A549 (cell line): ENCODE results near the gene ZNF701. TPM values are rescaled to one million over a fixed set of nuclear protein-coding genes. Genes with fewer than 3 reads are reported as not detected.

Experiments used
- ATAC-seq, 2 experiments: fragments of 200-7000 bp in 1 of 2; fragments of >200 bp in 1 of 2; cut with Nextera tagmentation in 1 of 2; cut with Tn5 transposase in 1 of 2; 3 replicates each; pipeline versions ENCODE4 v1.8.0 to v1.9.1; 2018 to 2020; ENCODE audit warnings: mild to moderate bottlenecking in 1 of 2, moderate library complexity in 1 of 2
- CTCF ChIA-PET: fragments of 300-600 bp; sonication (Branson Sonifier 250); formaldehyde crosslinking; extraction: SDS; loops from one replicate; lab custom pipeline; 2021; ENCODE audit warnings: antibody characterized with exemption, inconsistent platforms; lab: Yijun Ruan, JAX
- POLR2A ChIA-PET: fragments of 350-600 bp; formaldehyde crosslinking; extraction: SDS; loops from one replicate; lab custom pipeline; 2021; ENCODE audit warnings: antibody characterized with exemption, inconsistent platforms; lab: Yijun Ruan, JAX
- DNase-seq, 2 experiments: peaks; one replicate each; pipeline versions ENCODE4 v3.0.0 to v3.0.0-alpha.2; 2011 to 2016; ENCODE audit warnings: low read depth in 1 of 2, low spot score in 1 of 2
- FAIRE-seq: peaks from 2 replicates; lab custom pipeline; 2011; peaks lifted over from hg19 to GRCh38; lab: Jason Lieb, UNC
- H3K27ac ChIP-seq, 2 experiments: fragments of >200 bp; sonication (Bioruptor Twin); formaldehyde crosslinking; 3 replicates each; pipeline ENCODE4 v1.5.1; 2016 to 2017
- H3K4me1 ChIP-seq: fragments of >200 bp; sonication (Bioruptor Twin); formaldehyde crosslinking; 3 replicates; pipeline ENCODE4 v1.6.1; 2016
- H3K4me2 ChIP-seq: fragments of >200 bp; sonication (Bioruptor Twin); formaldehyde crosslinking; 3 replicates; pipeline ENCODE4 v1.6.1; 2016
- H3K4me3 ChIP-seq: fragments of >200 bp; sonication (Bioruptor Twin); formaldehyde crosslinking; 3 replicates; pipeline ENCODE4 v1.5.1; 2016
- H3K9me3 ChIP-seq: fragments of >200 bp; sonication (Bioruptor Twin); formaldehyde crosslinking; 3 replicates; pipeline ENCODE4 v1.6.1; 2016
- CBX2 ChIP-seq: fragments of 200-600 bp; sonication (generic); IDR thresholded peaks from 2 replicates; pipeline ENCODE4 v1.6.1; 2016; ENCODE audit warnings: low read depth, mild to moderate bottlenecking, borderline replicate concordance
- CBX8 ChIP-seq: fragments of 200-600 bp; sonication (generic); IDR thresholded peaks from 2 replicates; pipeline ENCODE4 v1.6.1; 2016
- CHD2 ChIP-seq: fragments of 150-350 bp; IDR thresholded peaks from 2 replicates; pipeline ENCODE4 v1.6.1; 2014; ENCODE audit warnings: low read length; ENCODE audit not compliant: partially characterized antibody
- E2F6 ChIP-seq: IDR thresholded peaks from 2 replicates; pipeline ENCODE4 v1.6.1; 2012; ENCODE audit warnings: low read depth, borderline replicate concordance
- FOXS1 ChIP-seq: fragments of 250-450 bp; sonication (Bioruptor Pico); IDR thresholded peaks from 2 replicates; pipeline ENCODE4 v1.5.0; 2020; ENCODE audit warnings: mild to moderate bottlenecking, moderate library complexity
- HDAC2 ChIP-seq: fragments of 200-600 bp; sonication (generic); IDR thresholded peaks from 2 replicates; pipeline ENCODE4 v1.6.1; 2016
- HOXA7 ChIP-seq: fragments of 250-450 bp; sonication (Bioruptor Pico); IDR thresholded peaks from 2 replicates; pipeline ENCODE4 v1.5.0; 2020; ENCODE audit warnings: mild to moderate bottlenecking, moderate library complexity
- HOXB5 ChIP-seq: fragments of 250-450 bp; sonication (Bioruptor Pico); IDR thresholded peaks from 2 replicates; pipeline ENCODE4 v1.5.0; 2020; ENCODE audit warnings: mild to moderate bottlenecking, moderate library complexity
- KDM1A ChIP-seq: fragments of 200-600 bp; sonication (generic); IDR thresholded peaks from 2 replicates; pipeline ENCODE4 v1.6.1; 2016; ENCODE audit warnings: low read depth, mild to moderate bottlenecking
- MAZ ChIP-seq: fragments of 150-350 bp; IDR thresholded peaks from 2 replicates; pipeline ENCODE4 v1.6.1; 2014; ENCODE audit warnings: antibody characterized with exemption, low read depth, low read length, borderline replicate concordance
- MYC ChIP-seq: IDR thresholded peaks from 2 replicates; pipeline ENCODE4 v1.6.1; 2012; ENCODE audit warnings: mild to moderate bottlenecking, inconsistent platforms, low read length, improper control_type of control experiment, borderline replicate concordance
- NPAS2 ChIP-seq: fragments of 250-450 bp; sonication (Bioruptor Pico); IDR thresholded peaks from 2 replicates; pipeline ENCODE4 v1.8.0; 2022; ENCODE audit warnings: mild to moderate bottlenecking, moderate library complexity, borderline replicate concordance
- POLR2A ChIP-seq: IDR thresholded peaks from 2 replicates; pipeline ENCODE4 v1.6.1; 2012; ENCODE audit warnings: mild to moderate bottlenecking, low read length
- REST ChIP-seq: fragments of 200-600 bp; sonication (generic); IDR thresholded peaks from 2 replicates; pipeline ENCODE4 v1.6.1; 2016; ENCODE audit warnings: antibody characterized with exemption, mild to moderate bottlenecking, moderate library complexity
- RNF2 ChIP-seq: fragments of 200-600 bp; sonication (generic); IDR thresholded peaks from 2 replicates; pipeline ENCODE4 v1.6.1; 2016; ENCODE audit warnings: low read depth, mild to moderate bottlenecking, antibody characterized with exemption, moderate library complexity, borderline replicate concordance
- SMC3 ChIP-seq: fragments of >200 bp; sonication (Bioruptor Twin); formaldehyde crosslinking; IDR thresholded peaks from 3 replicates; pipeline ENCODE4 v1.6.1; 2018; ENCODE audit warnings: inconsistent platforms
- SREBF2 ChIP-seq: fragments of 450-650 bp; IDR thresholded peaks from 2 replicates; pipeline ENCODE4 v1.6.1; 2014; ENCODE audit warnings: mild to moderate bottlenecking, moderate library complexity
- USF2 ChIP-seq: fragments of 450-650 bp; IDR thresholded peaks from 2 replicates; pipeline ENCODE4 v1.6.1; 2014; ENCODE audit warnings: antibody characterized with exemption
- ZFP36 ChIP-seq: fragments of 450-650 bp; IDR thresholded peaks from 2 replicates; pipeline ENCODE4 v1.6.1; 2014; ENCODE audit warnings: borderline replicate concordance; ENCODE audit not compliant: partially characterized antibody
- ZNF302 ChIP-seq: fragments of 250-450 bp; sonication (Bioruptor Pico); IDR thresholded peaks from 2 replicates; pipeline ENCODE4 v1.9.0; 2021; ENCODE audit warnings: inconsistent platforms, mild to moderate bottlenecking, moderate library complexity
- ZSCAN20 ChIP-seq: fragments of 250-450 bp; sonication (Bioruptor Pico); IDR thresholded peaks from 2 replicates; pipeline ENCODE4 v1.8.0; 2022; ENCODE audit warnings: mild to moderate bottlenecking, moderate library complexity
- WGBS: methylation state at CpG from one replicate; pipeline ENCODE4 v1.1.6; 2017; ENCODE audit errors: missing lambda C conversion rate; 5-methylcytosine and 5-hydroxymethylcytosine counted together
- polyA minus RNA-seq: library from RNA; depleted of rRNA, polyadenylated mRNA; stranded (reverse); fragments of >200 nt; gene quantifications from 2 replicates; pipeline ENCODE4 v1.2.3, GENCODE V29; 2011; rRNA and poly(A)+ RNA removed
- polyA plus RNA-seq, 4 experiments: library from polyadenylated mRNA; depleted of rRNA in 3 of 4; stranded (reverse); fragments of >200 nt; fragmentation: RNase III in 1 of 4; extraction: RNeasy Plus Mini Kit Qiagen cat#74134 plus additional on column Dnase treatment in 1 of 4; gene quantifications; 2 replicates in 3 of 4; 3 replicates in 1 of 4; pipeline ENCODE4 v1.2.3, GENCODE V29; 2011 to 2017
- TF ChIP-seq, protein P1 (sequence below): fragments of 250-450 bp; sonication (Bioruptor Pico); IDR thresholded peaks from 2 replicates; pipeline ENCODE4 v1.5.0; 2020; ENCODE audit warnings: low read depth, mild to moderate bottlenecking, moderate library complexity
- TF ChIP-seq, protein P2 (sequence below): IDR thresholded peaks from 2 replicates; pipeline ENCODE4 v1.6.1; 2012
- TF ChIP-seq, protein P3 (sequence below): fragments of >200 bp; sonication (Bioruptor Twin); formaldehyde crosslinking; IDR thresholded peaks from 3 replicates; pipeline ENCODE4 v1.6.1; 2016

Gene ZNF701
- 0.32 and 0.45 TPM in 2 replicates for polyA plus RNA-seq (2011; rRNA removed)
- 0.08 and 0.10 TPM in 2 replicates for polyA plus RNA-seq (2012; cell fraction: cytosol; rRNA removed)
- polyA plus RNA-seq (2012; cell fraction: nucleus; rRNA removed), result 0.05 and 0.22 TPM in 2 replicates
- 0.12 to 0.28 TPM (median 0.21 TPM) in 3 replicates for polyA plus RNA-seq (2017; fragmentation: RNase III; extraction: RNeasy Plus Mini Kit Qiagen cat#74134 plus additional on column Dnase treatment)
- polyA minus RNA-seq, result 0.50 and 0.54 TPM in 2 replicates

DNA sequence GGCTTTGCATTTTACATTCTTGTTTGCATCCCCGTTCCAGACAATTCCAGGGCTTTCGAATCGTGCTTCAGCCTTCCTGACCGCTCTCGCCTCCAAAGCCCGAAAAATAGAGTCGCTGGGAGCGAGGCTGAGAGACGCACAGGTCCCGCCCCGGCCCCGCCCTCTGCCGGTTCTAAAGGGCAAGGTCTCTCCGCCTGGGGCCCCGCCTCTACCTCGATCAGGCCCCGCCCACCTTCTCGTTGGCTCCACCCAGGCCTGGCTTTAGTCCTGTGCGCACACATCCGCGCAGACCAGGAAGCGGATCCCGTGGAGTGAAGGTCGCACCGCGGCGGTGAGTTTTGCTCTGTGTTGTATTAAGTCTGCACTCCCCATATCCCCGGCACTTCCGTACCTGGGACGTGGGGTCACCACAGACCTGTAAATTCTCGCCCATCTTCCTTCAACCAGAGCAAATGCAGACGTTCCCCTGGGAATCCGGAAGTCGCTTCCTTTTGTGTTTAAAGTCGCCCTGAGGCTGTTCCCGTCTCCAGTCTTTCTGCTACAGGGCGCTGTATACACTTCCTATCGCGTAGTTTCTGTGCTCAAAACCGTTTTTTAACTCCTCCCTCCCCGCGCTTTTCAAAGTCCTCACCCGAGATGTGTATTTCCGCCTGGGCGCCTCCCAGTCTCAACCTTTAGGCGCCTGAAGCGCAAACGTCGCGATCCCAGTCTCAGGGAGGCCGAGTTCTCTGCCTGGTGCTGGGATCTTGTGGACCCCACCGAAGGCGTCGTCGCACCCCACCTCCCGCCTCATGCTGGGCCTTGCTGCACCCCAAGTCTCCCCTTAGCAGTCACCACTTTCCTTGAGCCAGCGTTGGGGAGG lies at the start of gene ZNF701:
Gene ZNF701 (plus strand): TSS at position 288 of the 862 bp plus-strand sequence. CDS start 3,861 bp downstream, outside the sequence.
- CTCF ChIA-PET, result no interaction called here
- Histone ChIP-seq H3K27ac (no peak within 1 kb of the TSS), H3K4me3 (no peak within 1 kb of the TSS), H3K9me3 (peaks cover 70% of the 10 kb centered on the region), H3K4me1 (no peaks in the 10 kb centered on the region), H3K4me2 (no peak within 1 kb of the TSS)
- peak in 1 of 2 experiments; percentile 66; a peak in 3 of 6 replicates for ATAC-seq
- WGBS, result 20% methylated on average over 53 of the region's 57 CpGs
- FAIRE-seq, result no peak
- TF ChIP-seq POLR2A (no peak), NPAS2 (CRISPR knock-in tag) (no peak), REST (no peak), CBX8 (no peak), CBX2 (no peak), KDM1A (no peak), HDAC2 (no peak), ZFP36 (no peak), MYC (no peak), SMC3 (no peak), ZNF302 (CRISPR knock-in tag) (no peak), SREBF2 (no peak), USF2 (no peak), FOXS1 (no peak), HOXA7 (CRISPR knock-in tag) (no peak), HOXB5 (CRISPR knock-in tag) (no peak), RNF2 (no peak)
- TF ChIP-seq, protein P1, sequence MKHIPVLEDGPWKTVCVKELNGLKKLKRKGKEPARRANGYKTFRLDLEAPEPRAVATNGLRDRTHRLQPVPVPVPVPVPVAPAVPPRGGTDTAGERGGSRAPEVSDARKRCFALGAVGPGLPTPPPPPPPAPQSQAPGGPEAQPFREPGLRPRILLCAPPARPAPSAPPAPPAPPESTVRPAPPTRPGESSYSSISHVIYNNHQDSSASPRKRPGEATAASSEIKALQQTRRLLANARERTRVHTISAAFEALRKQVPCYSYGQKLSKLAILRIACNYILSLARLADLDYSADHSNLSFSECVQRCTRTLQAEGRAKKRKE (CRISPR knock-in tag), result no peak
- TF ChIP-seq, protein P2, sequence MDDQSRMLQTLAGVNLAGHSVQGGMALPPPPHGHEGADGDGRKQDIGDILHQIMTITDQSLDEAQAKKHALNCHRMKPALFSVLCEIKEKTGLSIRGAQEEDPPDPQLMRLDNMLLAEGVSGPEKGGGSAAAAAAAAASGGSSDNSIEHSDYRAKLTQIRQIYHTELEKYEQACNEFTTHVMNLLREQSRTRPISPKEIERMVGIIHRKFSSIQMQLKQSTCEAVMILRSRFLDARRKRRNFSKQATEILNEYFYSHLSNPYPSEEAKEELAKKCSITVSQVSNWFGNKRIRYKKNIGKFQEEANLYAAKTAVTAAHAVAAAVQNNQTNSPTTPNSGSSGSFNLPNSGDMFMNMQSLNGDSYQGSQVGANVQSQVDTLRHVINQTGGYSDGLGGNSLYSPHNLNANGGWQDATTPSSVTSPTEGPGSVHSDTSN, result no peak
- POLR2A ChIA-PET, result no interaction called here
- peak in 1 of 2 experiments; percentile 28 for DNase-seq

DNA sequence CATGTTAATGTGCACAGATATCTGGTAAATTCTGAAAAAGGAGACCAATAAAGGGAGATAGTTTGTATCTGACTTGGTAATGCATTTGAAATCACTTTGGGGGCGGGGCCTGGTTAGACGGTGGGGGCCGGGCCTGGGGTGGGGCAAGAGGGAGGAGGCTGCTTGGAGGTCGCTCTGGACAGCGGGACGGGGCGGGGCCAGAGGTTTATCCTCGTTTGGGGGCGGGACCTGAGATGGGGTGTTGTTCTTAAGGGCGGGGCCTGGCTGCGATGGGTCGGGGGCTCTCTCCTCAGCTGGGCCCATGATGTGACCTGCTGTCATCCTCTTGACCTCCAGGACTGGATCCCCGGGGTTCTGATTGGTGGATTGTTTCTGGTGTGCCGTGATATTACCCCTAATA lies 47.5 kb upstream of the ZNF701 start:
- peaks cover 66% of the 10 kb centered on the region for H3K9me3 ChIP-seq
- H3K4me3 ChIP-seq, result no peak overlapping the region
- no peak overlapping the region for H3K27ac ChIP-seq
- ChIA-PET POLR2A (no interaction called here), CTCF (no interaction called here)
- TF ChIP-seq MAZ, result no peak
- TF ChIP-seq, protein P3, sequence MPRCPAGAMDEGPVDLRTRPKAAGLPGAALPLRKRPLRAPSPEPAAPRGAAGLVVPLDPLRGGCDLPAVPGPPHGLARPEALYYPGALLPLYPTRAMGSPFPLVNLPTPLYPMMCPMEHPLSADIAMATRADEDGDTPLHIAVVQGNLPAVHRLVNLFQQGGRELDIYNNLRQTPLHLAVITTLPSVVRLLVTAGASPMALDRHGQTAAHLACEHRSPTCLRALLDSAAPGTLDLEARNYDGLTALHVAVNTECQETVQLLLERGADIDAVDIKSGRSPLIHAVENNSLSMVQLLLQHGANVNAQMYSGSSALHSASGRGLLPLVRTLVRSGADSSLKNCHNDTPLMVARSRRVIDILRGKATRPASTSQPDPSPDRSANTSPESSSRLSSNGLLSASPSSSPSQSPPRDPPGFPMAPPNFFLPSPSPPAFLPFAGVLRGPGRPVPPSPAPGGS, result no peak
- TF ChIP-seq ZSCAN20 (CRISPR knock-in tag), result no peak
- no peak for TF ChIP-seq HOXB5 (CRISPR knock-in tag)
- TF ChIP-seq CHD2, result no peak
- TF ChIP-seq MYC, result no peak
- TF ChIP-seq E2F6, result no peak
- ATAC-seq, result no peak
- H3K4me1 ChIP-seq, result no peaks in the 10 kb centered on the region
- FAIRE-seq, result no peak
- DNase-seq, result no peak
- no peak overlapping the region for H3K4me2 ChIP-seq
- 23% methylated on average over 7 of the region's 14 CpGs for WGBS
